Measurements from ENCODE around the gene UBAP1.

The UBAP1 gene

GRCh38 chr9:34177593-34178435 lies 1.0 kb upstream of the UBAP1 start:
- TF ChIP-seq TAF1 (IDR thresholded peaks at IDR 0.05; ENCODE audit: borderline replicate concordance, insufficient read depth, low read length) (no peak), REST (IDR thresholded peaks at IDR 0.05; ENCODE audit: insufficient read depth in 1 of 2, low read depth in 2 of 2, low read length in 2 of 2) (no peak), FOXP2 (optimal IDR thresholded peaks at IDR 0.05; ENCODE audit: borderline replicate concordance, extremely low read depth, extremely low read length, insufficient read depth) (no peak), SIN3A (IDR thresholded peaks at IDR 0.05; ENCODE audit: borderline replicate concordance, insufficient read depth, low read length) (no peak), POLR2AphosphoS5 (IDR thresholded peaks at IDR 0.05; ENCODE audit: low read depth, low read length) (no peak)

GRCh38 chr9:34179213-34180136 lies 632 bp downstream of the UBAP1 start:
- TF ChIP-seq SIN3A (IDR thresholded peaks at IDR 0.05; ENCODE audit: borderline replicate concordance, insufficient read depth, low read length) (no peak), TAF1 (IDR thresholded peaks at IDR 0.05; ENCODE audit: borderline replicate concordance, insufficient read depth, low read length) (no peak), FOXP2 (optimal IDR thresholded peaks at IDR 0.05; ENCODE audit: borderline replicate concordance, extremely low read depth, extremely low read length, insufficient read depth) (no peak), POLR2AphosphoS5 (IDR thresholded peaks at IDR 0.05; ENCODE audit: low read depth, low read length) (no peak), REST (IDR thresholded peaks at IDR 0.05; ENCODE audit: insufficient read depth in 1 of 2, low read depth in 2 of 2, low read length in 2 of 2) (no peak)

- TF ChIP-seq FOXP2 (optimal IDR thresholded peaks at IDR 0.05; ENCODE audit: borderline replicate concordance, extremely low read depth, extremely low read length, insufficient read depth) (no peak), TAF1 (IDR thresholded peaks at IDR 0.05; ENCODE audit: borderline replicate concordance, insufficient read depth, low read length) (no peak), POLR2AphosphoS5 (IDR thresholded peaks at IDR 0.05; ENCODE audit: low read depth, low read length) (no peak), SIN3A (IDR thresholded peaks at IDR 0.05; ENCODE audit: borderline replicate concordance, insufficient read depth, low read length) (no peak), REST (IDR thresholded peaks at IDR 0.05; ENCODE audit: insufficient read depth in 1 of 2, low read depth in 2 of 2, low read length in 2 of 2) (no peak)
These were observed 7.1 kb downstream of the UBAP1 start for GRCh38 chr9:34185778-34186551.

GRCh38 chr9:34187891-34188240 lies 9.0 kb downstream of the UBAP1 start:
- no peak for TF ChIP-seq SIN3A (IDR thresholded peaks at IDR 0.05; ENCODE audit: borderline replicate concordance, insufficient read depth, low read length)
